Measurements from ENCODE around the gene ZNF573. TPM values are rescaled to one million over a fixed set of nuclear protein-coding genes. Genes with fewer than 3 reads are reported as not detected.

Gene ZNF573
- total and polyA plus RNA-seq, 2 of the 13 experiments (the other 11 are each of a cell fraction or from before 2014, with no cell fraction given): 3.1 to 9.3 TPM

DNA sequence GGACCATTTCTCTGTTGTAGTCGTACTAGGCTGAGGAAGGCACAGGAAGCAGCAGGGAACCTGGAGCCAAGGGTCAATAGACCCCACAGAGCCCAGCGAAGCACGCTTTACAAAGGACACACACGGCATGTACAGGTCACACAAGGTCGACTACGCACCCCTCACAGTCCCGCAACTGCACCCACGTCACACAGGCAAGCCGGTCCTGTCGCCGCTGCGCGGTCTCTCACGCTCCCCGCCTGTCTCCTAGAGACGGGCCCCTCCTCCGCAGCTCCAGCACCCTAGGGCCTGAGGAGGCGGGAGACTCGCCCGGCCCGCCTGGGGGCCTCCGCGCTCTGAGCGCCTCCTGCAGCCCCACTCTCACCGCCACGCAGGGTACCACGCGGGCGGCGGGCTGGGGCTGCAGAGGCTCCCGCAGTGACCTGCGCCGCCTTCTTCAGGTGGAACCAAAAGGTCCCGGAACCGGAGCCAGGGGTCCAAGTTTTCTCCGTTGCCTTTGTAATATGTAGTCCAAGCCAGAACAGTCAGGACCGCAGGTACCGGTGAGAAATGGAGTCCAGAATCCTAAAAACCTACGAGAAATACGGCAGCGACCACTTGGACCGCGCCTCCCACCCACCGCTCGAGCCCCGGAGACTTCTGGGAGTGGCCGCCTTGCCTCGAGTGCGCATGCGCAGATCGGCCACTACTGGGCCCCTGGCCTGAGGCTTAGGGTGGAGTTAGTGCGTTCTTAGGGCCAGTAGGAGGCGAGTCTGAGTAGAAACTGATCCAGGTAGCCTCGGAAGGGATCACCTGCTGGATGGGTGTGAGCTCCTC lies 60.1 kb downstream of the ZNF573 start, which contains the start of gene ZNF607 (continued):
- TF ChIP-seq, protein P1, sequence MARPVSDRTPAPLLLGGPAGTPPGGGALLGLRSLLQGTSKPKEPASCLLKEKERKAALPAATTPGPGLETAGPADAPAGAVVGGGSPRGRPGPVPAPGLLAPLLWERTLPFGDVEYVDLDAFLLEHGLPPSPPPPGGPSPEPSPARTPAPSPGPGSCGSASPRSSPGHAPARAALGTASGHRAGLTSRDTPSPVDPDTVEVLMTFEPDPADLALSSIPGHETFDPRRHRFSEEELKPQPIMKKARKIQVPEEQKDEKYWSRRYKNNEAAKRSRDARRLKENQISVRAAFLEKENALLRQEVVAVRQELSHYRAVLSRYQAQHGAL (CRISPR knock-in tag; IDR thresholded peaks at IDR 0.05; ENCODE audit: not compliant biosample characterization): no peak
- TF ChIP-seq, protein P2, sequence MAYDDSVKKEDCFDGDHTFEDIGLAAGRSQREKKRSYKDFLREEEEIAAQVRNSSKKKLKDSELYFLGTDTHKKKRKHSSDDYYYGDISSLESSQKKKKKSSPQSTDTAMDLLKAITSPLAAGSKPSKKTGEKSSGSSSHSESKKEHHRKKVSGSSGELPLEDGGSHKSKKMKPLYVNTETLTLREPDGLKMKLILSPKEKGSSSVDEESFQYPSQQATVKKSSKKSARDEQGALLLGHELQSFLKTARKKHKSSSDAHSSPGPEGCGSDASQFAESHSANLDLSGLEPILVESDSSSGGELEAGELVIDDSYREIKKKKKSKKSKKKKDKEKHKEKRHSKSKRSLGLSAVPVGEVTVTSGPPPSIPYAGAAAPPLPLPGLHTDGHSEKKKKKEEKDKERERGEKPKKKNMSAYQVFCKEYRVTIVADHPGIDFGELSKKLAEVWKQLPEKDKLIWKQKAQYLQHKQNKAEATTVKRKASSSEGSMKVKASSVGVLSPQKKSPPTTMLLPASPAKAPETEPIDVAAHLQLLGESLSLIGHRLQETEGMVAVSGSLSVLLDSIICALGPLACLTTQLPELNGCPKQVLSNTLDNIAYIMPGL (CRISPR knock-in tag; IDR thresholded peaks at IDR 0.05; ENCODE audit: borderline replicate concordance in 1 of 2, low read depth in 1 of 2): peak in 1 of 2 experiments; percentile 86; a peak in 2 of 4 replicates
- TF ChIP-seq ZZZ3 (CRISPR knock-in tag; IDR thresholded peaks at IDR 0.05; ENCODE audit: borderline replicate concordance) (0 out of 2 replicates have a peak, but pooled peaks have one; percentile 43), PHF21A (CRISPR knock-in tag; IDR thresholded peaks at IDR 0.05) (peak; percentile 55; the same call in 1 of the 2 replicates), ZMAT3 (CRISPR knock-in tag; conservative IDR thresholded peaks at IDR 0.05) (no peak), GLI4 (CRISPR knock-in tag; IDR thresholded peaks at IDR 0.05; ENCODE audit: borderline replicate concordance) (peak; percentile 68; the same call in 1 of the 2 replicates), ZNF672 (CRISPR knock-in tag; IDR thresholded peaks at IDR 0.05) (no peak), ZNF782 (CRISPR knock-in tag; IDR thresholded peaks at IDR 0.05; ENCODE audit: borderline replicate concordance) (peak; percentile 25; the same call in 1 of the 2 replicates), STAT5B (CRISPR knock-in tag; IDR thresholded peaks at IDR 0.05) (no peak), SP2 (CRISPR knock-in tag; IDR thresholded peaks at IDR 0.05) (0 out of 2 replicates have a peak, but pooled peaks have one; percentile 25), ZNF616 (CRISPR knock-in tag; IDR thresholded peaks at IDR 0.05; ENCODE audit: low read depth) (no peak), ZNF234 (CRISPR knock-in tag; conservative IDR thresholded peaks at IDR 0.05) (no peak), CHCHD3 (CRISPR knock-in tag; IDR thresholded peaks at IDR 0.05) (no peak), KMT2B (CRISPR knock-in tag; IDR thresholded peaks at IDR 0.05) (peak; percentile 34)
- TF ChIP-seq, protein P3, sequence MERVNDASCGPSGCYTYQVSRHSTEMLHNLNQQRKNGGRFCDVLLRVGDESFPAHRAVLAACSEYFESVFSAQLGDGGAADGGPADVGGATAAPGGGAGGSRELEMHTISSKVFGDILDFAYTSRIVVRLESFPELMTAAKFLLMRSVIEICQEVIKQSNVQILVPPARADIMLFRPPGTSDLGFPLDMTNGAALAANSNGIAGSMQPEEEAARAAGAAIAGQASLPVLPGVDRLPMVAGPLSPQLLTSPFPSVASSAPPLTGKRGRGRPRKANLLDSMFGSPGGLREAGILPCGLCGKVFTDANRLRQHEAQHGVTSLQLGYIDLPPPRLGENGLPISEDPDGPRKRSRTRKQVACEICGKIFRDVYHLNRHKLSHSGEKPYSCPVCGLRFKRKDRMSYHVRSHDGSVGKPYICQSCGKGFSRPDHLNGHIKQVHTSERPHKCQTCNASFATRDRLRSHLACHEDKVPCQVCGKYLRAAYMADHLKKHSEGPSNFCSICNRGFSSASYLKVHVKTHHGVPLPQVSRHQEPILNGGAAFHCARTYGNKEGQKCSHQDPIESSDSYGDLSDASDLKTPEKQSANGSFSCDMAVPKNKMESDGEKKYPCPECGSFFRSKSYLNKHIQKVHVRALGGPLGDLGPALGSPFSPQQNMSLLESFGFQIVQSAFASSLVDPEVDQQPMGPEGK (CRISPR knock-in tag; IDR thresholded peaks at IDR 0.05): peak; percentile 35; the same call in 1 of the 2 replicates
- TF ChIP-seq, protein P4, sequence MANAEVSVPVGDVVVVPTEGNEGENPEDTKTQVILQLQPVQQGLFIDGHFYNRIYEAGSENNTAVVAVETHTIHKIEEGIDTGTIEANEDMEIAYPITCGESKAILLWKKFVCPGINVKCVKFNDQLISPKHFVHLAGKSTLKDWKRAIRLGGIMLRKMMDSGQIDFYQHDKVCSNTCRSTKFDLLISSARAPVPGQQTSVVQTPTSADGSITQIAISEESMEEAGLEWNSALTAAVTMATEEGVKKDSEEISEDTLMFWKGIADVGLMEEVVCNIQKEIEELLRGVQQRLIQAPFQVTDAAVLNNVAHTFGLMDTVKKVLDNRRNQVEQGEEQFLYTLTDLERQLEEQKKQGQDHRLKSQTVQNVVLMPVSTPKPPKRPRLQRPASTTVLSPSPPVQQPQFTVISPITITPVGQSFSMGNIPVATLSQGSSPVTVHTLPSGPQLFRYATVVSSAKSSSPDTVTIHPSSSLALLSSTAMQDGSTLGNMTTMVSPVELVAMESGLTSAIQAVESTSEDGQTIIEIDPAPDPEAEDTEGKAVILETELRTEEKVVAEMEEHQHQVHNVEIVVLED (CRISPR knock-in tag; IDR thresholded peaks at IDR 0.05; ENCODE audit: borderline replicate concordance): peak; percentile 54; the same call in 1 of the 2 replicates
- TF ChIP-seq, protein P5, sequence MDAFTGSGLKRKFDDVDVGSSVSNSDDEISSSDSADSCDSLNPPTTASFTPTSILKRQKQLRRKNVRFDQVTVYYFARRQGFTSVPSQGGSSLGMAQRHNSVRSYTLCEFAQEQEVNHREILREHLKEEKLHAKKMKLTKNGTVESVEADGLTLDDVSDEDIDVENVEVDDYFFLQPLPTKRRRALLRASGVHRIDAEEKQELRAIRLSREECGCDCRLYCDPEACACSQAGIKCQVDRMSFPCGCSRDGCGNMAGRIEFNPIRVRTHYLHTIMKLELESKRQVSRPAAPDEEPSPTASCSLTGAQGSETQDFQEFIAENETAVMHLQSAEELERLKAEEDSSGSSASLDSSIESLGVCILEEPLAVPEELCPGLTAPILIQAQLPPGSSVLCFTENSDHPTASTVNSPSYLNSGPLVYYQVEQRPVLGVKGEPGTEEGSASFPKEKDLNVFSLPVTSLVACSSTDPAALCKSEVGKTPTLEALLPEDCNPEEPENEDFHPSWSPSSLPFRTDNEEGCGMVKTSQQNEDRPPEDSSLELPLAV (CRISPR knock-in tag; conservative IDR thresholded peaks at IDR 0.05; ENCODE audit: low read depth): no peak
- TF ChIP-seq, protein P6, sequence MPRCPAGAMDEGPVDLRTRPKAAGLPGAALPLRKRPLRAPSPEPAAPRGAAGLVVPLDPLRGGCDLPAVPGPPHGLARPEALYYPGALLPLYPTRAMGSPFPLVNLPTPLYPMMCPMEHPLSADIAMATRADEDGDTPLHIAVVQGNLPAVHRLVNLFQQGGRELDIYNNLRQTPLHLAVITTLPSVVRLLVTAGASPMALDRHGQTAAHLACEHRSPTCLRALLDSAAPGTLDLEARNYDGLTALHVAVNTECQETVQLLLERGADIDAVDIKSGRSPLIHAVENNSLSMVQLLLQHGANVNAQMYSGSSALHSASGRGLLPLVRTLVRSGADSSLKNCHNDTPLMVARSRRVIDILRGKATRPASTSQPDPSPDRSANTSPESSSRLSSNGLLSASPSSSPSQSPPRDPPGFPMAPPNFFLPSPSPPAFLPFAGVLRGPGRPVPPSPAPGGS (CRISPR knock-in tag; IDR thresholded peaks at IDR 0.05): peak; percentile 86; the same call in 1 of the 2 replicates

Measured in HepG2 (cell line).